Measurements from ENCODE around the gene SMPD4.
"Not testable (repeated sequence)": the region's sequence is repeated elsewhere in the genome, so short reads cannot be mapped to it uniquely, and the experiment has no call there.

SMPD4 gene

GRCh38 chr2:130185896-130186295 lies 4.5 kb upstream of the SMPD4 start:
- DNase-seq: no peak

- DNase-seq: no peak
Measured at GRCh38 chr2:130185436-130185835, 4.0 kb upstream of the SMPD4 start.

GRCh38 chr2:130183512-130184373 lies 2.3 kb upstream of the SMPD4 start:
- DNase-seq: no peak

GRCh38 chr2:130182826-130183511 lies 1.6 kb upstream of the SMPD4 start:
- DNase-seq: not testable (repeated sequence)

- peak; percentile 82 to 94 (median 86) for DNase-seq
Measured at GRCh38 chr2:130181880-130182682, 679 bp upstream of the SMPD4 start, which contains the start of gene MZT2B. Gene MZT2B, plus strand, starts transcription at chr2:130182262. Its CDS starts 21 bp downstream, at chr2:130182283.

- DNase-seq: not testable (repeated sequence)
Measured at GRCh38 chr2:130180404-130181324, 738 bp downstream of the SMPD4 start.

GRCh38 chr2:130174866-130175265 lies 6.5 kb downstream of the SMPD4 start:
- DNase-seq: peak in 1 of 5 experiments; percentile 24

GRCh38 chr2:130169896-130170295 lies 11.5 kb downstream of the SMPD4 start:
- no peak for DNase-seq

GRCh38 chr2:130169163-130169562 lies 12.2 kb downstream of the SMPD4 start:
- DNase-seq: not testable (repeated sequence)

- not testable (repeated sequence) for DNase-seq
Measured at GRCh38 chr2:130166611-130167010, 14.8 kb downstream of the SMPD4 start.

- DNase-seq: no peak
Measured at GRCh38 chr2:130165293-130166016, 15.9 kb downstream of the SMPD4 start.

GRCh38 chr2:130162968-130163367 lies 18.4 kb downstream of the SMPD4 start:
- DNase-seq: no peak

- DNase-seq: not testable (repeated sequence)
Measured at GRCh38 chr2:130162486-130162885, 18.9 kb downstream of the SMPD4 start.

- DNase-seq: not testable (repeated sequence)
Measured at GRCh38 chr2:130160838-130161705, 20.3 kb downstream of the SMPD4 start.

GRCh38 chr2:130160131-130160530 lies 21.3 kb downstream of the SMPD4 start:
- no peak for DNase-seq

GRCh38 chr2:130159376-130159775 lies 22.0 kb downstream of the SMPD4 start:
- not testable (repeated sequence) for DNase-seq

- DNase-seq: no peak
Measured at GRCh38 chr2:130158631-130159030, 22.8 kb downstream of the SMPD4 start.

GRCh38 chr2:130157825-130158514 lies 23.4 kb downstream of the SMPD4 start:
- DNase-seq: not testable (repeated sequence)

GRCh38 chr2:130157354-130157753 lies 24.0 kb downstream of the SMPD4 start:
- DNase-seq: not testable (repeated sequence)

All from T-helper 2 cell (primary cell).